GM19372 (cell line): ENCODE data around the gene MYH7B.

Experiments used
- ATAC-seq: cut with Tn5 transposase; IDR thresholded peaks from one replicate; pipeline ENCODE4 v1.9.1; 2021; ENCODE audit warnings: mild to moderate bottlenecking, low read depth, moderate library complexity; ENCODE audit not compliant: unreplicated experiment

Gene MYH7B

DNA sequence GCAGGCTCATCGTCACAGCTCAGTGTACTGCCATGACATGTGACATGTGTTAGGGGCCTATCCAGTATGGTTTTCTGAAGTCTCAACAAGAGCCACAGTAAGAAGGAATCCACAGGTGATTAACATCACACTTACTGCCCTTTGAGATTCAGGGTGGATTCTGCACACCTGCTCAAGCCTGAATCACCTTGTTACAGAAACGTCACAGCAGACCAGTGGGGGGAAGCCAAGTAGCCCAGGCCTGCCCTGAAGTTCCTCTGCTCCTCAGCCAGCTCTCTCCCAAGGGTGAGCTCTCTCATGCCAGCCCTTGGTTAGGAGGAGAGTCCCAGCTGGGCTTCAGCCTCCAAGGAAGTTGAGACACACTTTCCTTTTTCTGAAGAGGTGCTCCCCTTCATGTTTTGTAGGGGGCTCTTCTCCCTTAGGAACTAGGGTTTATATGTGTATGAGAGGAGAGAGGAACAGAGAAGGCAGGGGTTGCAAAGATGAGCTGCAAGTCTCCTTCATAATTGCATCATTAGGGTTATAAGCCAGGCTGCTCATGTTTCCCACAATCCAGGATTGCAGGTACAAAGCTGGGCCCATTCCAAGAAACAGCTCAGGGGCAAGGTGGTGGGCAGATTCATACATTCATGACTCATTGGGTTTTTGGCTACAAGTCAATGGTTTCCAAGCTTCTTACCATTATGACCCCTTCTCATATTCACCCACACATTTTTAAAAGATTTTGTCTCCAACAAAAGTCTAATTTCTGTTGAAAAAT lies 11.7 kb upstream of the MYH7B start:
- no peak for ATAC-seq

GRCh38 chr20:34945315-34946077 lies 10.2 kb upstream of the MYH7B start:
- no peak for ATAC-seq

DNA sequence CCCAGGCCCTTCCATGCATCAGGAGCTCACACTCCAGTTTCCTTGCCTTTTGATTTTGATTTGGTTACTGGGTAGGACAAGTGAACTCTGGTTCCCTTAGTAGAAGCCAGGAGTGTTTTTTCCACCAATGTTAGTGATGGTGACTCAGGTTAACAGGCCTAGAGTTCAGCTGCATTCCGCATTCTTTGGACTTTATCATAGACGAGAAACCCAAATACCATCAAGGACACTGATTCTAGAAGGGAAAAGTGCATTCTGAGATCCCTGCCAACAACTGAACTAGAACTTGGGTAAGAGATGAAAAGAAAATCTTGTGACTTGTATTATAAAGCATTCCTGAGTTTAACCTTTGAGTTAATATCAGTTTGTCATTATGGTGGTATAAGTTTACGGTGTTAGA lies 9.0 kb upstream of the MYH7B start:
- ATAC-seq, result no peak

GRCh38 chr20:34947336-34947735 lies 8.3 kb upstream of the MYH7B start:
- no peak for ATAC-seq

DNA sequence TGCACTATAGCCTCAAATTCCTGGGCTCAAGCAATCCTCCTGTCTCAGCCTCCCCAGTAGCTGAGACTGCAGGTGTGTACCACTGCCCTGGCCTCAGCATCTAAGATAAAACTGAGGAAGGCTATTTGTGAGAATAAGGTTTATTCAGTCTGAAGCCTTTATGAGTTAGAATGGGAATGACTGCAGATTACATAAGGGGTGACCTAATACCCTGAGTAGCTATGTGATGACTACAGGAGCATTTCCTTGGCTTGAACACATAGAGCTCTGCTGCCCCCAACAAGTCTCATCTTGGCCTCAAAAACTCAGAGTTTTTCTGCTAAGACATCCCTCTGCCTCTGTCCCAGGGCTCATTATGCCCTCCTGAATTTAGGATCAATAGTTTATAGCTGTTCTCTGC lies 7.6 kb upstream of the MYH7B start:
- no peak for ATAC-seq

- no peak for ATAC-seq
Measured at GRCh38 chr20:34949120-34949519, 6.5 kb upstream of the MYH7B start.

DNA sequence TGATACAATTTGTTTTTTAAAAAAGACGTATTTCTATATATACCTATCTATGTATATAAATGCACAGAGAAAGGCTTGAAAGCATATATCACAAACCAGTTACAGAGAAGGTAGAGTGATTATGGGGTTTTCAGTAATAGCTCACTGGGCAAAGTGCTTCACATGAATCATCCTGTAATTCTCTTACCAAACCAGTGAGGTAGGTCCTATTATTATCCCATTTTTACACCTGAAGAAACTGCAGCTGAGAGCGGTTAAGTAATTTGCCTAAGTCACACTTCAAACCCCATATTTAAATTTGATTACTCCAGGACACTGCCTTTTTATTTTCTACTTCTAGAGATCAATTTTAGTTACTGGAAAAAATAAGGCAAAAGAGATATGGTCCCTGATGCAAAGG lies 4.4 kb upstream of the MYH7B start:
- no peak for ATAC-seq

DNA sequence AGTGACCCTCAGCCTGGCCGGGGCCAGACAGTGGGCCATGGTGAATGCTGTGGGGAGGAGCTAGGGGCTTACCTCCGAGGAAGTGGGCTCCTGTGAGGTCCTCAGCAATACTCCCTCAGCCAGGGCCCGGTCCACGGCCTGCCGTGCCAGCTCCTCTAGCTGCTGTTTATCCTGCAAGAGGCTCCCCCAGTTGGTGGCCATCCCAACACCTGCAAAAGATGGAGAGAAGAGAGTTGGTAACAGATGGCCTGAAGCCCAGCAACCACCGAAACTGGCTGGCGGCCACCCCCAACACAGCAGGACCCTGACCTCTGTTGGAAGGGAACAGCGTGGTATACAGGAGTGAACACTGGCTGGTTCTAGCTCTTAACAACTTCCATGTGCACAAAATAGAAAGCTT lies 4.0 kb upstream of the MYH7B start:
- no peak for ATAC-seq

- no peak for ATAC-seq
Measured at GRCh38 chr20:34952671-34953070, 3.0 kb upstream of the MYH7B start.

GRCh38 chr20:34953960-34954359 lies 1.7 kb upstream of the MYH7B start:
- ATAC-seq, result no peak

DNA sequence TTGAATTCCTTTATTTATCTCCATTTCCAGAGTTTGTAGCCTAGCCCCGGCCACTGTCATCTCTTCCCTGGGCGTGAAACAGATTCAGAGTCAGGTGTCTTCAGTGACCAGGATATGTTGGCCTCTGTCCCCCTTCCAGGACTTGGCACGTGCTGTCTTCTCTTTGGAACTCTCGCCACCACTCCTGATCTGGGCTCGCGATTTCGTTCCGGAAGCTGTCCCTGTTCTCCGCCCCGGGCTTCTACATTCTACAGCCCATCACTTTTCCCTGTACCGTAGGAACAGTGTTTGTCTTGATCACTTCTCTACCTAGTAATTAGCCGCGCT lies 801 bp upstream of the MYH7B start:
- ATAC-seq, result no peak

DNA sequence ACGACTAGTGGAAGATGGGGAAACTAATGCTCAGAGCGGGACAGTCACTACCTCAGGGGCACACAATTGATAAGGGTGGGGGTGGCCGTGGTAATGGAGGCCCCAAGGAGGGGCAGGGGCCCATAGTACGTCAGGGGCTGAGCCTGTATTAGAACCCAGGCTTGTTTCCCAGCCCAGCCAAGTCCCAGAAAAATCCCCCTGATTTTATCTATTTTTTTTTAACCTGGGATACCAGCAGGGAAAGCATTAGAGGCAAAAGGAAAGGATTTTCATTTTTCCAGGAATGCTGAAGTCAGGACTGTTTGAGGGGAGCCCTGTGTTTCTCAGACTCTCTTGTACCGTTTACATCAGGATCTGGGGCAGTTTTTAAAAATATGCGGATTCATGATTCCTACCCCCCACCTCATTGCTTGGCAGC lies 382 bp downstream of the MYH7B start:
- ATAC-seq, result no peak

DNA sequence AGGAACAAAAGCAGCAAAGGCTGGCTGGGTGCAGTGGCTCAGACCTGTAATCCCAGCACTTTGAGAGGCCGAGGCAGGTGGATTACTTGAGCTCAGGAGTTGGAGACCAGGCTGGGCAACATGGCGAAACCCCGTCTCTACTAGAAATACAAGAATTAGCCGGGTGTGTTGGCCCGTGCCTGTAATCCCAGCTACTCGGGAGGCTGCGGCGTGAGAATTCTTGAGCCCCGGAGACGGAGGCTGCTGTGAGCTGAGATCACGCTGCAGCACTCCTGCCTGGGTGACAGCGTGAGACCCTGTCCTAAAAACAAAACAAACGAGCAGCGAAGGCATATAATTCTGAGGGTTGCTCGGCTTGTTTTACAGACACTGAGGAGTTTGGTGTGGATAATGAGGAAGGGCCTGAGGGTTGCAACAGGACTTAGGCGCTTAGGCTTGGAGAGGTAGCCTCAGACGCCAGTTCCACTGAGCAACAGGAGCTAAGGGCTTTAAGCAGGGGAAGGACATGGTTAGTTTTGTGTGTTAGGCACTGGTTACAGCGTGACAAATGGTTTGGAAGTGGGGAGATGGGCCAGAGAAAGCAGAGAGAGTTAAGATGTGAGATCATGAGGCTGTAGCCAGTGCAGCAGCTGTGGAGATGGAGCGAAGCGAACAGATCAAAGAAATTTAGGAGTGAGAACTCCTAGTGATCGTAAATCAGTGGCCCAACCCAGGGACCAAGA lies 1.2 kb downstream of the MYH7B start:
- ATAC-seq, result no peak

GRCh38 chr20:34964486-34964885 lies 8.8 kb downstream of the MYH7B start:
- ATAC-seq, result no peak

GRCh38 chr20:34965051-34965450 lies 9.4 kb downstream of the MYH7B start:
- no peak for ATAC-seq

GRCh38 chr20:34967421-34967820 lies 11.8 kb downstream of the MYH7B start:
- ATAC-seq, result no peak

GRCh38 chr20:34968042-34968775 lies 12.5 kb downstream of the MYH7B start:
- ATAC-seq, result no peak

DNA sequence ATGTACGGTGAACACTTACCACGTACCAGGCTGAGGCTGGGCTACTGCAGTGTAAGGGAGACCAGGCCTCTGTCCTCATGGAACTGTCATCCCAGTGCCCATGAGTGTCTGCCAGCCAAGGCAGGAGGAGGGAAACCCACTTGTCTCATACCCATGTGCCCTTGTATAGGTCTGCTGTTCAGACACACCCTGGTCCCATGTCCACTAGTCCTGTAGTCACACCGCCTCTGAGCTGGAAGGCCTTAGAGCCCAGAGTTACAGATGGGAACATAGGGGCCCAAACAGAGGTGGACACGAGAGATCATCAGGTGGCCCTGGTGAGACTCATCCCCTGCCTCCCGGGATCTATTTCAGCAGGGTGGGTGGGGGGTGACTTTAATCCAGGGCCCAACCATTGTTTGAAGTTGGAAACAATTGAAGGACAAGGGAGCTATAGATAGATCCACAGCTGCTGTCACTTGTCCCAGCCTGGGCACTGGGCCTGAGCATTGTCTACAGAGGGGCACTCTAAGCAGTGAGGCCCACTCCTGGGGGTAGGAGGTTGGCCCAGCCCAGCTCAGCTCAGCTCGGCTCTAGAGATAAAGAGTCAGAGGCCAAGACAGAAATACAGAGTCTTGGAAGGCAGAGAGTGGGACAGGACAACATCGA lies 14.6 kb downstream of the MYH7B start:
- no peak for ATAC-seq

- ATAC-seq, result no peak
Measured at GRCh38 chr20:34970846-34971560, 15.3 kb downstream of the MYH7B start.
